ENCODE results near the gene RHBDL2. TPM values are rescaled to one million over a fixed set of nuclear protein-coding genes. Genes with fewer than 3 reads are reported as not detected.
"Not testable (repeated sequence)": the region's sequence is repeated elsewhere in the genome, so short reads cannot be mapped to it uniquely, and the experiment has no call there.

RHBDL2 gene
- total RNA-seq, 2 donors from 2014 or later, result not detected

DNA sequence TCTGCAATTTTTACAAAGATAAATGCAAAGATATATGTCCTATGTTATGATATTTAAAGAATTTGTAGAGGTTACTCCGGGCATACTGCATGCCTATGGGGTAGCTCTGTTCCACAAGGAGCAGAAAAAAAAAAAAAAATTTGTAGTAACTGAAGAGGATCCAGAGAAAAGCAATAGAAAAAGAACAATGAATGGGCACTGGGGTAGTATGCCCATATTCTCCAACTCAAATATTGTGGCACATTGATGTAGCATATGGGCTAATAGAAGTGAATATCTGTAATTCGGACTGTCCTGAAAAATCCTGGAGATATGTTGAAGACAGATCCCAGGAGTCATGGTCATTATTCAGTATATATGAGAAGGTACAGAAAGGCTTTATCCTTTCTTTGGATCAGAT is 48.3 kb upstream of the RHBDL2 start:
- no peaks in the 10 kb centered on the region for H3K27me3 ChIP-seq (ENCODE audit: control insufficient read depth, insufficient read depth, low read length, poor library complexity, severe bottlenecking)
- peak overlapping the region; percentile 77 for H3K4me3 Mint-ChIP-seq
- peak overlapping the region; percentile 81 for H3K4me3 ChIP-seq (ENCODE audit: low read length)
- peaks cover 21% of the 10 kb centered on the region for H3K36me3 ChIP-seq (ENCODE audit: control insufficient read depth, insufficient read depth, low read length)
- H3K9me3 ChIP-seq (ENCODE audit: control insufficient read depth, low read length), result no peaks in the 10 kb centered on the region
- TF ChIP-seq, protein P1, sequence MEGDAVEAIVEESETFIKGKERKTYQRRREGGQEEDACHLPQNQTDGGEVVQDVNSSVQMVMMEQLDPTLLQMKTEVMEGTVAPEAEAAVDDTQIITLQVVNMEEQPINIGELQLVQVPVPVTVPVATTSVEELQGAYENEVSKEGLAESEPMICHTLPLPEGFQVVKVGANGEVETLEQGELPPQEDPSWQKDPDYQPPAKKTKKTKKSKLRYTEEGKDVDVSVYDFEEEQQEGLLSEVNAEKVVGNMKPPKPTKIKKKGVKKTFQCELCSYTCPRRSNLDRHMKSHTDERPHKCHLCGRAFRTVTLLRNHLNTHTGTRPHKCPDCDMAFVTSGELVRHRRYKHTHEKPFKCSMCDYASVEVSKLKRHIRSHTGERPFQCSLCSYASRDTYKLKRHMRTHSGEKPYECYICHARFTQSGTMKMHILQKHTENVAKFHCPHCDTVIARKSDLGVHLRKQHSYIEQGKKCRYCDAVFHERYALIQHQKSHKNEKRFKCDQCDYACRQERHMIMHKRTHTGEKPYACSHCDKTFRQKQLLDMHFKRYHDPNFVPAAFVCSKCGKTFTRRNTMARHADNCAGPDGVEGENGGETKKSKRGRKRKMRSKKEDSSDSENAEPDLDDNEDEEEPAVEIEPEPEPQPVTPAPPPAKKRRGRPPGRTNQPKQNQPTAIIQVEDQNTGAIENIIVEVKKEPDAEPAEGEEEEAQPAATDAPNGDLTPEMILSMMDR (conservative IDR thresholded peaks at IDR 0.05), result no peak
- DNase-seq, result no peak
- H3K9ac ChIP-seq (ENCODE audit: extremely low read depth, low read length, poor library complexity, severe bottlenecking), result no peak overlapping the region
- no peaks in the 10 kb centered on the region for H3K27me3 Mint-ChIP-seq (ENCODE audit: insufficient read depth)
- H3K36me3 Mint-ChIP-seq (ENCODE audit: low read depth), result peaks cover 21% of the 10 kb centered on the region
- H3K9me3 Mint-ChIP-seq, result no peaks in the 10 kb centered on the region
- no peak overlapping the region for H3K27ac ChIP-seq (ENCODE audit: low read depth, low read length)
- peaks cover 39% of the 10 kb centered on the region for H3K4me1 Mint-ChIP-seq
- WGBS, 2 experiments (ENCODE audit: insufficient coverage in 1 of 2, insufficient read length in 1 of 2), result 61 to 80% methylated on average over 1 to 2 of the region's 2 CpGs
- H3K4me1 ChIP-seq (ENCODE audit: control insufficient read depth, insufficient read depth, low read length), result no peaks in the 10 kb centered on the region
- H3K27ac Mint-ChIP-seq, result peak overlapping the region; percentile 85

DNA sequence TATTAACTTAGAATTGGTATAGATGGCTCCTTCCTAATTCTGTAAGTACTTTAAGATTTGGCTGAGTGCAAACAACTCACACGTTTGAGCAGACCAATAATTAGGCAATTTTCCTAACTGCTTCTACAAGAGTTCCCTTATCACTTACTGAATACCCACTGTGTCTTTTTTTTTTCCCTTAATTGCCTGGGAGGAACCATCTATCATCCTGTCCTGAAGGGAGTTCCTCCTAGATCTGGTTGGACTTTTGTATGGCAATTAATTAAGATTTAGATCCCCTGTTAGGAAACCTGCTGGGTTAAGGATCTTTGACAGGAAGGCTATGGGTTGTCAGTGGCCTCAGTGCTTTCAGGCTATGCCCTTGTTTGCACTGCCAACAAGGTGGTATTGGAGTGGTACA is 37.8 kb upstream of the RHBDL2 start:
- not testable (repeated sequence) for H3K9ac ChIP-seq (ENCODE audit: extremely low read depth, low read length, poor library complexity, severe bottlenecking); H3K27ac ChIP-seq (ENCODE audit: low read depth, low read length); H3K4me1 ChIP-seq (ENCODE audit: control insufficient read depth, insufficient read depth, low read length); H3K36me3 Mint-ChIP-seq (ENCODE audit: low read depth); H3K27me3 ChIP-seq (ENCODE audit: control insufficient read depth, insufficient read depth, low read length, poor library complexity, severe bottlenecking); H3K9me3 ChIP-seq (ENCODE audit: control insufficient read depth, low read length); H3K4me3 ChIP-seq (ENCODE audit: low read length); H3K36me3 ChIP-seq (ENCODE audit: control insufficient read depth, insufficient read depth, low read length); H3K4me3 Mint-ChIP-seq; H3K4me1 Mint-ChIP-seq; H3K27ac Mint-ChIP-seq; H3K27me3 Mint-ChIP-seq (ENCODE audit: insufficient read depth); DNase-seq
- H3K9me3 Mint-ChIP-seq, result peaks cover 32% of the 10 kb centered on the region
- 73 to 78% methylated on average over 1 of the region's 1 CpG for WGBS, 2 experiments (ENCODE audit: insufficient coverage in 1 of 2, insufficient read length in 1 of 2)

DNA sequence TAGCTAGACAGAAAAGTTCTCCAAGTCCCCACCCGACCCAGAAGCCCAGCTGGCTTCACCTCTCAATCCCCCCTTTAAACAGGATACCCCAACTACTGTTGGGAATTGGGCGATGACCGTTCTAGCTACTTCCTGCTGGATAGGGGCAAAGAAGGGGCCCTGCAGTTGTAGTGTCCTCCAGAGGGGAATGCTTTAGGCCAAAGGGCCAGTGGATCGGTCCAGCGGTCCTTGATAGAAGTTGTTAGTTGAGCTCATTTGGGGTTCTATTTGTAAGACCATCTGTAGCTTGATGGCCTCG is 36.6 kb upstream of the RHBDL2 start:
- 90 to 91% methylated on average over 2 to 6 of the region's 6 CpGs for WGBS, 2 experiments (ENCODE audit: insufficient coverage in 1 of 2, insufficient read length in 1 of 2)
- not testable (repeated sequence) for DNase-seq; H3K36me3 Mint-ChIP-seq (ENCODE audit: low read depth); H3K27ac ChIP-seq (ENCODE audit: low read depth, low read length); H3K4me1 ChIP-seq (ENCODE audit: control insufficient read depth, insufficient read depth, low read length); H3K27ac Mint-ChIP-seq; H3K4me3 Mint-ChIP-seq; H3K27me3 ChIP-seq (ENCODE audit: control insufficient read depth, insufficient read depth, low read length, poor library complexity, severe bottlenecking); H3K4me1 Mint-ChIP-seq; H3K9me3 ChIP-seq (ENCODE audit: control insufficient read depth, low read length); H3K36me3 ChIP-seq (ENCODE audit: control insufficient read depth, insufficient read depth, low read length); H3K9ac ChIP-seq (ENCODE audit: extremely low read depth, low read length, poor library complexity, severe bottlenecking); H3K4me3 ChIP-seq (ENCODE audit: low read length); H3K27me3 Mint-ChIP-seq (ENCODE audit: insufficient read depth)
- peaks cover 32% of the 10 kb centered on the region for H3K9me3 Mint-ChIP-seq

DNA sequence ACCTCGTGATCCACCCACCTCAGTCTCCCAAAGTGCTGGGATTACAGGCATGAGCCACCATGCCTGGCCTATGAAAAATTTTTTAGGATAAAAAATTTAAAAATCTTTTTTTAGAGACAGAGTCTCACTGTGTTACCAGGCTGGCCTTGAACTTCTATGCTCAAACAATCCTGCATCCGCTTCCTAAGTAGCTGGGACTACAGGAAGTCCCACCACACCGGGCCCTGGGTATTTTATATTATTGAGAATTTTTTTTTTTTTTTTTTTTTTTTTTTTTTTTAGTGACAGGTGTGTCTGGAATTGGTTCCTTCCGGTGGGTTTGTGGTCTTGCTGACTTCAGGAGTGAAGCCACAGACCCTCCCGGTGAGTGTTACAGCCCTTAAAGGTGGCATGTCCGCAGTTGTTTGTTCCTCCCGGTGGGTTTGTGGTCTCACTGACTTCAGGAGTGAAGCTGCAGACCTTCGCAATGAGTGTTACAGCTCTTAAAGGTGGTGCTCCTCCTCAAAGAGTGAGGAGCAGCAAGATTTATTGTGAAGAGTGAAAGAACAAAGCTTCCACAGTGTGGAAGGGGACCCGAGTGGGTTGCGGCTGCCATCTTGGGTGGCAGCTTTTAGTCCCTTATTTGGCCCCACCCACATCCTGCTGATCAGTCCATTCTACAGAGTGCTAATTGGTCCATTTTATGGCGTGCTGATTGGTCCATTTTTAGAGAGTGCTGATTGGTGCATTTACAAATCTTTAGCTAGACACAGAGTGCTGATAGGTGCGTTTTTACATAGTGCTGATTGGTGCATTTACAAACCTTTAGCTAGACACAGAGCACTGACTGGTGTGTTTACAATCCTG is 36.0 kb upstream of the RHBDL2 start:
- not testable (repeated sequence) for H3K4me3 Mint-ChIP-seq; DNase-seq; H3K36me3 Mint-ChIP-seq (ENCODE audit: low read depth); H3K27ac Mint-ChIP-seq; H3K4me1 ChIP-seq (ENCODE audit: control insufficient read depth, insufficient read depth, low read length); H3K4me3 ChIP-seq (ENCODE audit: low read length); H3K27me3 ChIP-seq (ENCODE audit: control insufficient read depth, insufficient read depth, low read length, poor library complexity, severe bottlenecking); H3K27me3 Mint-ChIP-seq (ENCODE audit: insufficient read depth); H3K36me3 ChIP-seq (ENCODE audit: control insufficient read depth, insufficient read depth, low read length); H3K4me1 Mint-ChIP-seq; H3K9me3 ChIP-seq (ENCODE audit: control insufficient read depth, low read length); H3K27ac ChIP-seq (ENCODE audit: low read depth, low read length); H3K9ac ChIP-seq (ENCODE audit: extremely low read depth, low read length, poor library complexity, severe bottlenecking)
- peaks cover 32% of the 10 kb centered on the region for H3K9me3 Mint-ChIP-seq
- 91 to 96% methylated on average over 9 to 12 of the region's 12 CpGs for WGBS, 2 experiments (ENCODE audit: insufficient coverage in 1 of 2, insufficient read length in 1 of 2)

All from endodermal cell (in vitro differentiated cells).